T-helper 1 cell treated with Interleukin-12 subunit alpha and Interleukin-12 subunit beta and Interleukin-4 antibody, amounts not matched to agents 30 ng/mL and 1 ng/mL, for 36 hours (primary cell): ENCODE data around the gene GPANK1. TPM values are rescaled to one million over a fixed set of nuclear protein-coding genes. Genes with fewer than 3 reads are reported as not detected.

Experiments used
- intact Hi-C: fragments of 100-400 bp; cut with micrococcal nuclease; formaldehyde crosslinking; loops from one replicate; pipeline ENCODE4 v1.15.1; 2024
- total RNA-seq: library from RNA; stranded (reverse); gene quantifications from 2 replicates; pipeline ENCODE4 v1.2.3, GENCODE V29; 2022

The GPANK1 gene
- total RNA-seq, 1 donor from 2014 or later = 29.3 TPM

GRCh38 chr6:31622684-31623091 is 42.1 kb downstream of the GPANK1 start:
- intact Hi-C loops = loop anchor here (5.0 kb wide), 1 partner anchor 465 kb away; the partner anchor contains the start of genes CCHCR1 and TCF19

GRCh38 chr6:31621991-31622390 is 42.8 kb downstream of the GPANK1 start:
- intact Hi-C loops = loop anchor here (2.0 to 5.0 kb wide), 4 partner anchors 41 to 465 kb away; partner anchors contain the start of genes CCHCR1, HSPA1B, NELFE and SKIC2

- intact Hi-C loops = loop anchor here (2.0 to 5.0 kb wide), 4 partner anchors 41 to 464 kb away; partner anchors contain the start of genes CCHCR1, HSPA1B, NELFE and SKIC2
These were observed 43.4 kb downstream of the GPANK1 start for GRCh38 chr6:31621320-31621939.

- intact Hi-C loops = loop anchor here (1.0 to 5.0 kb wide), 21 partner anchors 32 to 900 kb away; partner anchors contain the start of genes ABHD16A, ATF6B, BAG6 and CCHCR1
These were observed 44.0 kb downstream of the GPANK1 start, which contains the start of gene PRRC2A for GRCh38 chr6:31620586-31621319. TSS of gene PRRC2A (plus strand) at chr6:31620715. CDS start at chr6:31622790, 2,075 bp downstream.

GRCh38 chr6:31619805-31620585 is 44.8 kb downstream of the GPANK1 start:
- intact Hi-C loops = loop anchor here (1.0 to 5.0 kb wide), 21 partner anchors 32 to 900 kb away; partner anchors contain the start of genes ABHD16A, ATF6B, BAG6 and CCHCR1

- intact Hi-C loops = no loop called here
These were observed 47.8 kb downstream of the GPANK1 start for GRCh38 chr6:31617010-31617409.

GRCh38 chr6:31615748-31616147 is 49.0 kb downstream of the GPANK1 start:
- intact Hi-C loops = no loop called here

GRCh38 chr6:31614684-31615578 is 49.9 kb downstream of the GPANK1 start, which contains the start of gene AIF1:
TSS of gene AIF1 (plus strand) at chr6:31615234. CDS start at chr6:31615330, 96 bp downstream.
- intact Hi-C loops = no loop called here

- intact Hi-C loops = no loop called here
These were observed 50.6 kb downstream of the GPANK1 start for GRCh38 chr6:31614075-31614619.

Other genes starting within 250 kb of the GPANK1 start
- 55.3 and 58.5 TPM in 2 replicates for gene MICB, start 166.9 kb downstream of the GPANK1 start, total RNA-seq
- gene MCCD1, start 136.0 kb downstream of the GPANK1 start, total RNA-seq = not detected in 2 replicates
- gene DDX39B, start 123.0 kb downstream of the GPANK1 start, total RNA-seq = 422 and 431 TPM in 2 replicates
- gene ATP6V1G2, start 118.4 kb downstream of the GPANK1 start, total RNA-seq = 1.2 and 1.4 TPM in 2 replicates
- 14.5 and 16.4 TPM in 2 replicates for gene NFKBIL1, start 117.4 kb downstream of the GPANK1 start, total RNA-seq
- 204 and 212 TPM in 2 replicates for gene LTA, start 92.7 kb downstream of the GPANK1 start, total RNA-seq
- 171 and 172 TPM in 2 replicates for gene TNF, start 89.4 kb downstream of the GPANK1 start, total RNA-seq
- 2,430 and 2,468 TPM in 2 replicates for gene LTB, start 82.6 kb downstream of the GPANK1 start, total RNA-seq
- gene LST1, start 78.7 kb downstream of the GPANK1 start, total RNA-seq = 149 and 171 TPM in 2 replicates
- gene NCR3, start 72.0 kb downstream of the GPANK1 start, total RNA-seq = 48.5 and 52.7 TPM in 2 replicates
- 47.7 and 54.0 TPM in 2 replicates for gene AIF1, start 49.8 kb downstream of the GPANK1 start, total RNA-seq
- 230 and 237 TPM in 2 replicates for gene PRRC2A, start 44.3 kb downstream of the GPANK1 start, total RNA-seq
- gene BAG6, start 12.3 kb downstream of the GPANK1 start, total RNA-seq = 262 and 284 TPM in 2 replicates
- 1.9 and 2.0 TPM in 2 replicates for gene APOM, start 9.1 kb downstream of the GPANK1 start, total RNA-seq
- 24.7 and 25.7 TPM in 2 replicates for gene C6orf47, start 4.2 kb downstream of the GPANK1 start, total RNA-seq
- gene CSNK2B, start 1.1 kb upstream of the GPANK1 start, total RNA-seq = 219 and 224 TPM in 2 replicates
- gene LY6G5B, start 5.0 kb upstream of the GPANK1 start, total RNA-seq = 27.5 and 29.1 TPM in 2 replicates
- 6.3 TPM in 2 replicates for gene LY6G5C, start 16.1 kb upstream of the GPANK1 start, total RNA-seq
- 53.6 and 59.7 TPM in 2 replicates for gene ABHD16A, start 38.3 kb upstream of the GPANK1 start, total RNA-seq
- not detected in 2 replicates for gene LY6G6F, start 41.9 kb upstream of the GPANK1 start, total RNA-seq
- gene LY6G6D, start 50.4 kb upstream of the GPANK1 start, total RNA-seq = not detected in 2 replicates
- 0.41 TPM in 1 of 2 replicates, not detected in the other for gene LY6G6C, start 56.7 kb upstream of the GPANK1 start, total RNA-seq
- not detected in 2 replicates for gene MPIG6B, start 58.4 kb upstream of the GPANK1 start, total RNA-seq
- 12.2 and 14.4 TPM in 2 replicates for gene DDAH2, start 64.3 kb upstream of the GPANK1 start, total RNA-seq
- 517 and 529 TPM in 2 replicates for gene CLIC1, start 71.5 kb upstream of the GPANK1 start, total RNA-seq
- gene MSH5, start 75.0 kb upstream of the GPANK1 start, total RNA-seq = 47.8 and 51.5 TPM in 2 replicates
- 12.2 and 12.8 TPM in 2 replicates for gene SAPCD1, start 97.7 kb upstream of the GPANK1 start, total RNA-seq
- gene VWA7, start 112.3 kb upstream of the GPANK1 start, total RNA-seq = 6.0 and 6.2 TPM in 2 replicates
- gene VARS1, start 130.8 kb upstream of the GPANK1 start, total RNA-seq = 77.4 and 78.9 TPM in 2 replicates
- 85.4 and 89.3 TPM in 2 replicates for gene LSM2, start 142.0 kb upstream of the GPANK1 start, total RNA-seq
- 3.7 TPM in 2 replicates for gene HSPA1L, start 150.3 kb upstream of the GPANK1 start, total RNA-seq
- gene HSPA1A, start 150.5 kb upstream of the GPANK1 start, total RNA-seq = 155 and 159 TPM in 2 replicates
- gene HSPA1B, start 162.7 kb upstream of the GPANK1 start, total RNA-seq = 82.7 and 85.0 TPM in 2 replicates
- gene NEU1, start 197.8 kb upstream of the GPANK1 start, total RNA-seq = 33.2 and 33.8 TPM in 2 replicates
- 0.34 TPM in 1 of 2 replicates, not detected in the other for gene SLC44A4, start 214.0 kb upstream of the GPANK1 start, total RNA-seq
- 61.0 and 61.6 TPM in 2 replicates for gene EHMT2, start 232.7 kb upstream of the GPANK1 start, total RNA-seq
- 2.0 and 2.2 TPM in 2 replicates for gene ZBTB12, start 237.1 kb upstream of the GPANK1 start, total RNA-seq